A549 (cell line): ENCODE data around the gene MAN2B2.

Experiments
- BHLHE40 ChIP-seq: IDR thresholded peaks from 2 replicates; pipeline ENCODE4 v1.6.1; 2012; ENCODE audit warnings: low read depth, low read length, inconsistent platforms
- ESRRA ChIP-seq: fragments of 150-350 bp; IDR thresholded peaks from 2 replicates; pipeline ENCODE4 v1.6.1; 2014; ENCODE audit warnings: mild to moderate bottlenecking, low read length, borderline replicate concordance
- FOSL2 ChIP-seq, 2 experiments: fragments of 450-650 bp in 1 of 2; fragments of >200 bp in 1 of 2; sonication (Bioruptor Twin) in 1 of 2; formaldehyde crosslinking; IDR thresholded peaks; 2 replicates each; pipeline versions ENCODE4 v1.5.0 to v1.6.1; 2016 to 2020; ENCODE audit warnings: mild to moderate bottlenecking in 1 of 2, moderate library complexity in 1 of 2
- JUN ChIP-seq, 2 experiments: fragments of >200 bp; sonication (Bioruptor Twin); formaldehyde crosslinking; IDR thresholded peaks; 2 replicates in 1 of 2; 3 replicates in 1 of 2; pipeline ENCODE4 v1.6.1; 2016 to 2017
- MAZ ChIP-seq: fragments of 150-350 bp; IDR thresholded peaks from 2 replicates; pipeline ENCODE4 v1.6.1; 2014; ENCODE audit warnings: antibody characterized with exemption, low read depth, low read length, borderline replicate concordance
- RAD21 ChIP-seq, 2 experiments: fragments of >200 bp in 1 of 2; sonication (Bioruptor Twin) in 1 of 2; formaldehyde crosslinking in 1 of 2; IDR thresholded peaks in 1 of 2; conservative IDR thresholded peaks in 1 of 2; 2 replicates in 1 of 2; 3 replicates in 1 of 2; pipeline ENCODE4 v1.6.1; 2012 to 2018; ENCODE audit warnings: inconsistent platforms in 1 of 2
- REST ChIP-seq: fragments of 200-600 bp; sonication (generic); IDR thresholded peaks from 2 replicates; pipeline ENCODE4 v1.6.1; 2016; ENCODE audit warnings: antibody characterized with exemption, mild to moderate bottlenecking, moderate library complexity
- USF2 ChIP-seq: fragments of 450-650 bp; IDR thresholded peaks from 2 replicates; pipeline ENCODE4 v1.6.1; 2014; ENCODE audit warnings: antibody characterized with exemption
- TF ChIP-seq, protein P1 (sequence below): fragments of >200 bp; sonication (Bioruptor Twin); formaldehyde crosslinking; IDR thresholded peaks from 3 replicates; pipeline ENCODE4 v1.5.1; 2016

DNA sequence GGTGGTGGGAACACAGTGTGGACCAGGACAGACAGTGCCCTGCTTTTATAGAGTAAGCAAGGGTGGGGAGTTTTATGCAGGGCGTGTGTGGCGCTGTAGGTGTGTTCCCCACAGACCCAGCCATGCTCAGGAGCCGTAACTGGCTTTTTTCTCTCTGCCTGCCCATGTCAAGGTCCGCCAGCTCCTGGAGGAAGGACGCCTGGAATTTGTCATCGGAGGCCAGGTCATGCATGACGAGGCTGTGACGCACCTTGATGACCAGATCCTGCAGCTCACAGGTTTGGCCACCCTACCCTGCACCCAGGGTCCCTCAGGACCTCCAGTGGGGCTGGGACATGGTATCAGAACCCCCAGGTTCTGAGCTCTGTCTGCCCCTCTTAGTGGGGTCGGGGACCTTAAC lies 3.2 kb downstream of the MAN2B2 start:
- no peak for TF ChIP-seq RAD21 (conservative IDR thresholded peaks at IDR 0.05 in 1 of 2, IDR thresholded peaks at IDR 0.05 in 1 of 2)
- TF ChIP-seq, protein P1, sequence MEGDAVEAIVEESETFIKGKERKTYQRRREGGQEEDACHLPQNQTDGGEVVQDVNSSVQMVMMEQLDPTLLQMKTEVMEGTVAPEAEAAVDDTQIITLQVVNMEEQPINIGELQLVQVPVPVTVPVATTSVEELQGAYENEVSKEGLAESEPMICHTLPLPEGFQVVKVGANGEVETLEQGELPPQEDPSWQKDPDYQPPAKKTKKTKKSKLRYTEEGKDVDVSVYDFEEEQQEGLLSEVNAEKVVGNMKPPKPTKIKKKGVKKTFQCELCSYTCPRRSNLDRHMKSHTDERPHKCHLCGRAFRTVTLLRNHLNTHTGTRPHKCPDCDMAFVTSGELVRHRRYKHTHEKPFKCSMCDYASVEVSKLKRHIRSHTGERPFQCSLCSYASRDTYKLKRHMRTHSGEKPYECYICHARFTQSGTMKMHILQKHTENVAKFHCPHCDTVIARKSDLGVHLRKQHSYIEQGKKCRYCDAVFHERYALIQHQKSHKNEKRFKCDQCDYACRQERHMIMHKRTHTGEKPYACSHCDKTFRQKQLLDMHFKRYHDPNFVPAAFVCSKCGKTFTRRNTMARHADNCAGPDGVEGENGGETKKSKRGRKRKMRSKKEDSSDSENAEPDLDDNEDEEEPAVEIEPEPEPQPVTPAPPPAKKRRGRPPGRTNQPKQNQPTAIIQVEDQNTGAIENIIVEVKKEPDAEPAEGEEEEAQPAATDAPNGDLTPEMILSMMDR: no peak
- TF ChIP-seq USF2: no peak
- TF ChIP-seq REST: no peak
- no peak for TF ChIP-seq JUN (IDR thresholded peaks at IDR 0.05)
- no peak for TF ChIP-seq BHLHE40
- TF ChIP-seq ESRRA: no peak
- TF ChIP-seq FOSL2 (IDR thresholded peaks at IDR 0.05): no peak
- TF ChIP-seq FOSL2 (CRISPR knock-in tag; IDR thresholded peaks at IDR 0.05): no peak
- TF ChIP-seq MAZ: no peak
